OCI-LY1 (cell line): ENCODE data around the gene TNNT3.
"Not testable (repeated sequence)": the region's sequence is repeated elsewhere in the genome, so short reads cannot be mapped to it uniquely, and the experiment has no call there.

Source experiments
- H2AFZ ChIP-seq: fragments of 200-600 bp; sonication (generic), shearing (Covaris generic); 2 replicates; pipeline ENCODE4 v1.6.0; 2014; ENCODE audit warnings: antibody characterized with exemption, mild to moderate bottlenecking, low read length
- H3F3A ChIP-seq: fragments of 200-600 bp; sonication (generic), shearing (Covaris generic); 2 replicates; pipeline ENCODE4 v1.6.0; 2014; ENCODE audit warnings: mild to moderate bottlenecking, antibody characterized with exemption, low read length, moderate library complexity; ENCODE audit not compliant: insufficient read depth
- H3K27ac ChIP-seq: fragments of 200-600 bp; sonication (generic); 2 replicates; pipeline ENCODE4 v1.5.1; 2014; ENCODE audit warnings: low read length, mixed run types, mild to moderate bottlenecking, low read depth; ENCODE audit not compliant: poor library complexity, severe bottlenecking
- H3K27me3 ChIP-seq: fragments of 200-600 bp; sonication (generic); 2 replicates; pipeline ENCODE4 v1.6.0; 2014; ENCODE audit warnings: antibody characterized with exemption, mild to moderate bottlenecking, low read length, moderate library complexity; ENCODE audit not compliant: insufficient read depth
- H3K36me3 ChIP-seq: fragments of 200-600 bp; sonication (generic); 2 replicates; pipeline ENCODE4 v1.6.1; 2014; ENCODE audit warnings: mild to moderate bottlenecking, antibody characterized with exemption, low read length, moderate library complexity, mixed read lengths; ENCODE audit not compliant: insufficient read depth
- H3K4me1 ChIP-seq: fragments of 200-600 bp; sonication (generic); 2 replicates; pipeline ENCODE4 v1.5.1; 2014; ENCODE audit warnings: mild to moderate bottlenecking, low read length, moderate library complexity; ENCODE audit not compliant: insufficient read depth, severe bottlenecking
- H3K4me2 ChIP-seq: fragments of 200-600 bp; sonication (generic), shearing (Covaris generic); 2 replicates; pipeline ENCODE4 v1.6.1; 2014; ENCODE audit warnings: low read length
- H3K4me3 ChIP-seq: fragments of 200-600 bp; sonication (generic); 2 replicates; pipeline ENCODE4 v1.5.1; 2014; ENCODE audit warnings: low read length, low read depth, mild to moderate bottlenecking, mixed read lengths; ENCODE audit not compliant: poor library complexity, severe bottlenecking
- H3K79me2 ChIP-seq: fragments of 200-600 bp; shearing (Covaris generic); 2 replicates; pipeline ENCODE4 v1.6.1; 2016; ENCODE audit warnings: mixed run types, low read length, mixed read lengths; ENCODE audit not compliant: insufficient read depth
- H3K9ac ChIP-seq: fragments of 200-600 bp; sonication (generic), shearing (Covaris generic); 2 replicates; pipeline ENCODE4 v1.6.1; 2014; ENCODE audit warnings: mild to moderate bottlenecking, low read length, mixed read lengths
- H3K9me2 ChIP-seq: fragments of 200-600 bp; sonication (generic), shearing (Covaris generic); 2 replicates; pipeline ENCODE4 v1.6.1; 2014; ENCODE audit warnings: low read depth, mild to moderate bottlenecking, low read length, mixed read lengths
- H3K9me3 ChIP-seq: fragments of 200-600 bp; shearing (Covaris generic); 2 replicates; pipeline ENCODE4 v1.6.1; 2014; ENCODE audit warnings: low read length, mixed read lengths
- H4K20me1 ChIP-seq: fragments of 200-600 bp; sonication (generic), shearing (Covaris generic); 2 replicates; pipeline ENCODE4 v1.6.0; 2016; ENCODE audit warnings: mild to moderate bottlenecking, low read length; ENCODE audit not compliant: insufficient read depth
- CTCF ChIP-seq: fragments of 200-600 bp; sonication (generic), shearing (Covaris generic); IDR thresholded peaks from 2 replicates; pipeline ENCODE4 v1.5.1; 2017; ENCODE audit warnings: mild to moderate bottlenecking, antibody characterized with exemption, low read length, moderate library complexity, mixed read lengths
- EZH2 ChIP-seq: fragments of 200-600 bp; sonication (generic), shearing (Covaris generic); IDR thresholded peaks from 2 replicates; pipeline ENCODE4 v1.8.0; 2017; ENCODE audit warnings: borderline replicate concordance, mixed run types, mild to moderate bottlenecking, antibody characterized with exemption, low read length, moderate library complexity, mixed read lengths

TNNT3 gene

GRCh38 chr11:1882265-1883238 is 37.0 kb upstream of the TNNT3 start:
- Histone ChIP-seq H3K27ac (no peak overlapping the region), H3K36me3 (peaks cover 48% of the 10 kb centered on the region), H3K9ac (no peak overlapping the region), H4K20me1 (no peaks in the 10 kb centered on the region), H3K9me3 (no peaks in the 10 kb centered on the region), H3K9me2 (no peaks in the 10 kb centered on the region), H3K27me3 (no peaks in the 10 kb centered on the region), H3K4me2 (no peak overlapping the region), H3K4me1 (peaks cover 7% of the 10 kb centered on the region), H3F3A (no peaks in the 10 kb centered on the region), H3K4me3 (no peak overlapping the region), H2AFZ (no peak overlapping the region), H3K79me2 (no peaks in the 10 kb centered on the region)
- TF ChIP-seq EZH2 (no peak), CTCF (peak; percentile 90)

GRCh38 chr11:1883346-1884302 is 35.9 kb upstream of the TNNT3 start:
- no peak for TF ChIP-seq CTCF
- no peak for TF ChIP-seq EZH2
- peaks cover 7% of the 10 kb centered on the region for H3K4me1 ChIP-seq
- H3K4me3 ChIP-seq = no peak overlapping the region
- H3K27ac ChIP-seq = no peak overlapping the region
- no peaks in the 10 kb centered on the region for H3F3A ChIP-seq
- H3K9ac ChIP-seq = no peak overlapping the region
- H3K27me3 ChIP-seq = no peaks in the 10 kb centered on the region
- no peaks in the 10 kb centered on the region for H3K9me3 ChIP-seq
- H3K36me3 ChIP-seq = peaks cover 58% of the 10 kb centered on the region
- H3K79me2 ChIP-seq = no peaks in the 10 kb centered on the region
- H4K20me1 ChIP-seq = no peaks in the 10 kb centered on the region
- no peak overlapping the region for H3K4me2 ChIP-seq
- no peaks in the 10 kb centered on the region for H3K9me2 ChIP-seq
- no peak overlapping the region for H2AFZ ChIP-seq

GRCh38 chr11:1884303-1884700 is 35.2 kb upstream of the TNNT3 start:
- Histone ChIP-seq H3K4me2 (no peak overlapping the region), H3K4me1 (peaks cover 7% of the 10 kb centered on the region), H3K27me3 (no peaks in the 10 kb centered on the region)

GRCh38 chr11:1886551-1886950 is 33.0 kb upstream of the TNNT3 start:
- H3K79me2 ChIP-seq, H3K4me1 ChIP-seq, H3K9ac ChIP-seq, H3K27ac ChIP-seq, H3K9me3 ChIP-seq, H3K9me2 ChIP-seq, H3K4me2 ChIP-seq, H3K4me3 ChIP-seq, H4K20me1 ChIP-seq, H3F3A ChIP-seq, H2AFZ ChIP-seq, H3K27me3 ChIP-seq: not testable (repeated sequence)
- peaks cover 73% of the 10 kb centered on the region for H3K36me3 ChIP-seq

More at GRCh38 chr11:1884303-1884700, 35.2 kb upstream of the TNNT3 start:
- H3K36me3 ChIP-seq = peaks cover 65% of the 10 kb centered on the region
- H3K27ac ChIP-seq = no peak overlapping the region
- no peaks in the 10 kb centered on the region for H4K20me1 ChIP-seq
- H3K4me3 ChIP-seq = no peak overlapping the region
- no peaks in the 10 kb centered on the region for H3K9me3 ChIP-seq
- no peaks in the 10 kb centered on the region for H3K9me2 ChIP-seq
- no peaks in the 10 kb centered on the region for H3F3A ChIP-seq
- TF ChIP-seq EZH2 (no peak), CTCF (no peak)
- no peaks in the 10 kb centered on the region for H3K79me2 ChIP-seq
- H2AFZ ChIP-seq = no peak overlapping the region
- H3K9ac ChIP-seq = no peak overlapping the region
